Right atrium auricular region (tissue), 2 donors: ENCODE results near the gene PDE10A. TPM values are rescaled to one million over a fixed set of nuclear protein-coding genes. Genes with fewer than 3 reads are reported as not detected.
A peak's percentile ranks its signal among the peaks of the same experiment; 100 is the strongest.

Experiments
- DNase-seq: peaks from one replicate; pipeline ENCODE4 v3.0.0-alpha.2; 2019; ENCODE audit warnings: low spot score
- H3K27ac ChIP-seq, 2 donors: fragments of 200-600 bp; sonication (generic); 1 replicate in 1 of 2; 2 replicates in 1 of 2; pipeline ENCODE4 v1.5.1; 2016 to 2019
- H3K27me3 ChIP-seq, 2 donors: fragments of 200-600 bp; sonication (generic); one replicate each; pipeline versions ENCODE4 v1.5.1 to v1.6.0; 2017 to 2019
- H3K36me3 ChIP-seq: fragments of 200-600 bp; sonication (generic); one replicate; pipeline ENCODE4 v1.5.1; 2016
- H3K4me1 ChIP-seq, 2 donors: fragments of 200-600 bp; sonication (generic); one replicate each; pipeline versions ENCODE4 v1.5.1 to v1.6.0; 2017 to 2019
- H3K4me3 ChIP-seq, 2 donors: fragments of 200-600 bp; sonication (generic); 1 replicate in 1 of 2; 2 replicates in 1 of 2; pipeline ENCODE4 v1.5.1; 2017 to 2019; ENCODE audit warnings: mild to moderate bottlenecking in 1 of 2, moderate library complexity in 1 of 2
- H3K9me3 ChIP-seq, 2 donors: fragments of 200-600 bp; sonication (generic); one replicate each; pipeline ENCODE4 v1.5.1; 2019
- CTCF ChIP-seq, 2 donors: fragments of 200-600 bp; sonication (generic); IDR thresholded peaks; one replicate each; pipeline ENCODE4 v1.5.1; 2019; ENCODE audit warnings: antibody characterized with exemption in 2 of 2
- total RNA-seq, 2 donors: library from RNA; depleted of rRNA; stranded (reverse); fragments of >200 nt; gene quantifications; one replicate each; pipeline ENCODE4 v1.1.0, GENCODE V29; 2016

PDE10A gene
- total RNA-seq, 2 donors from 2014 or later: 3.6 to 4.3 TPM

- Histone ChIP-seq H3K27me3 (no peaks in the 10 kb centered on the region), H3K4me3 (no peak overlapping the region), H3K27ac (no peak overlapping the region), H3K4me1 (no peaks in the 10 kb centered on the region), H3K9me3 (peaks cover 0 to 10% of the 10 kb centered on the region in 2 donors), H3K36me3 (no peaks in the 10 kb centered on the region)
- DNase-seq: no peak
- TF ChIP-seq CTCF (IDR thresholded peaks at IDR 0.05): no peak
Observed at GRCh38 chr6:165695722-165696515, 32.9 kb upstream of the PDE10A start.

GRCh38 chr6:165694296-165694695, 31.3 kb upstream of the PDE10A start:
- DNase-seq: no peak
- no peak overlapping the region for H3K27ac ChIP-seq
- H3K4me1 ChIP-seq: no peaks in the 10 kb centered on the region
- no peak for TF ChIP-seq CTCF (IDR thresholded peaks at IDR 0.05)
- H3K27me3 ChIP-seq: no peaks in the 10 kb centered on the region
- peak overlapping the region in 1 of 2 donors; percentile 7 for H3K4me3 ChIP-seq
- no peaks in the 10 kb centered on the region for H3K36me3 ChIP-seq
- peaks cover 0 to 9% of the 10 kb centered on the region in 2 donors for H3K9me3 ChIP-seq

- no peak for TF ChIP-seq CTCF (IDR thresholded peaks at IDR 0.05)
- H3K4me3 ChIP-seq: no peak overlapping the region
Observed at GRCh38 chr6:165692106-165692653, 29.1 kb upstream of the PDE10A start.

GRCh38 chr6:165689699-165690098, 26.7 kb upstream of the PDE10A start:
- H3K27ac ChIP-seq: no peak overlapping the region
- H3K9me3 ChIP-seq: peaks cover 0 to 4% of the 10 kb centered on the region in 2 donors
- TF ChIP-seq CTCF (IDR thresholded peaks at IDR 0.05): no peak
- DNase-seq: no peak
- H3K27me3 ChIP-seq: no peaks in the 10 kb centered on the region
- no peaks in the 10 kb centered on the region for H3K4me1 ChIP-seq
- H3K4me3 ChIP-seq: no peak overlapping the region
- no peaks in the 10 kb centered on the region for H3K36me3 ChIP-seq

More at GRCh38 chr6:165692106-165692653, 29.1 kb upstream of the PDE10A start:
- DNase-seq: no peak
- Histone ChIP-seq H3K27me3 (no peaks in the 10 kb centered on the region), H3K9me3 (peaks cover 0 to 4% of the 10 kb centered on the region in 2 donors), H3K36me3 (no peaks in the 10 kb centered on the region), H3K27ac (no peak overlapping the region), H3K4me1 (no peaks in the 10 kb centered on the region)

GRCh38 chr6:165686596-165687365, 23.7 kb upstream of the PDE10A start:
- TF ChIP-seq CTCF (IDR thresholded peaks at IDR 0.05): no peak
- H3K9me3 ChIP-seq: peaks cover 0 to 4% of the 10 kb centered on the region in 2 donors
- no peaks in the 10 kb centered on the region for H3K36me3 ChIP-seq
- H3K27ac ChIP-seq: no peak overlapping the region
- DNase-seq: no peak
- no peaks in the 10 kb centered on the region for H3K27me3 ChIP-seq
- H3K4me1 ChIP-seq: no peaks in the 10 kb centered on the region
- no peak overlapping the region for H3K4me3 ChIP-seq
